MV-4-11 (cell line): ENCODE measurements around the gene COQ2.

Experiments
- DNase-seq: peaks from one replicate; lab custom pipeline; 2025; lab: John Stamatoyannopoulos, UW

Gene COQ2

DNA sequence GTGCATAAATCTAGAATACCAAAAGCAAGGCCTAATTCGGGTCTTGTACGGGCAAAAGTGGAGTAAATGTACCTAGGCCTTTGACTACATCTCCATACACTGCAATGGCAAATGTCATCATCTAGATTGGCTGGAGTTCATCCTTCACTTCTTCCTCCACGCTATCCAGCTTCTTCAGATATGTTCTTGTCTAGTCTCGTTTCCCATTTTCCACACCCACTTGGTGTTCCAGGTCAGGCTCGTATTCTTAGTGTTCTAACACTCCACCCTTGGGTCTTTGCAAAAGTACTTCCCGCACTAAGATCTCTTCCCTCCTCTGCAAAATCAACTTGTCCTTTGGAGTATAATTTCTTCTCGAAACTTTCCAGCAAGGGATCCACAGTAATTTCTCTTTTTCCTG lies 1.4 kb downstream of the COQ2 start:
- DNase-seq, result peak; percentile 52

DNA sequence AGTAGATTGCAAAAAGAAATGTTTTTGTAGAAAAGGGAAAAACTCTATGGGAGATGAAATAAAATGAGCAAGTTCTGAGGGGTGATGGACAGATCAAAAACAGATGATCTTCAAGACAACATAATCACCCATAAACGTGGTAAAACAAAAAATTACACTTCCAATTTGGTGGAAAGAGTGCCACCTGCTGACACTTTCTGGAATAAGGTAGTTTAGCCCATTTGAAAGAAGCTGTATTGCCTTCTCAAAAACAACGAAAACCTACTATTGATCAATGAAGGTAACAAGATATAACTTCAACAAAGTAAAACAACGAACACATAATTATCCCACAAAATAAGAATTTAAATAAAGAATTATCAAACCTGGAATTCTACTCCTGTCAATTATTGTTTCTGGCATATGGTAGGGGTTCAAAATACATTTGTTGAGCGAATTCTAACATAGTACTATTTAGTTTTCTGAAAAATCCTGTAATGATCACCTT lies 2.5 kb downstream of the COQ2 start:
- peak; percentile 69 for DNase-seq

DNA sequence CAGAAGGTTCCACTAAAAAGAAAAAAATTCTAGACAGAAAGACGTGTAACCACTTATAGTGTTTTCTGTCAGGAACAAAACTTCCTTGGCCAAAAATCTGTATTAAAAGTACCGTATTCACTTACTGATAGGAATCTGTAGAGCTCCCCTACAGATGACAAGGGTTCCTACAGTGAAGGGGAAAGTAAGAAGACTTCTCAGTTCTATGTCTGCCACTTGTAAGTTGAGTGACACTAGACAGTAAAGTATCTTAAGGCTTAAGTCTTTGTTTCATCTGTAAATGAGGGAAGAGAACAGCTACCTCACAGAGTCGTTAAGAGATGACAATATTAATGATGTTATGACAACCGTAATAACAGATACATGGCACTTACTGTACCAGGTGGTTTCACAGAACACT lies 3.3 kb downstream of the COQ2 start:
- peak; percentile 48 for DNase-seq

DNA sequence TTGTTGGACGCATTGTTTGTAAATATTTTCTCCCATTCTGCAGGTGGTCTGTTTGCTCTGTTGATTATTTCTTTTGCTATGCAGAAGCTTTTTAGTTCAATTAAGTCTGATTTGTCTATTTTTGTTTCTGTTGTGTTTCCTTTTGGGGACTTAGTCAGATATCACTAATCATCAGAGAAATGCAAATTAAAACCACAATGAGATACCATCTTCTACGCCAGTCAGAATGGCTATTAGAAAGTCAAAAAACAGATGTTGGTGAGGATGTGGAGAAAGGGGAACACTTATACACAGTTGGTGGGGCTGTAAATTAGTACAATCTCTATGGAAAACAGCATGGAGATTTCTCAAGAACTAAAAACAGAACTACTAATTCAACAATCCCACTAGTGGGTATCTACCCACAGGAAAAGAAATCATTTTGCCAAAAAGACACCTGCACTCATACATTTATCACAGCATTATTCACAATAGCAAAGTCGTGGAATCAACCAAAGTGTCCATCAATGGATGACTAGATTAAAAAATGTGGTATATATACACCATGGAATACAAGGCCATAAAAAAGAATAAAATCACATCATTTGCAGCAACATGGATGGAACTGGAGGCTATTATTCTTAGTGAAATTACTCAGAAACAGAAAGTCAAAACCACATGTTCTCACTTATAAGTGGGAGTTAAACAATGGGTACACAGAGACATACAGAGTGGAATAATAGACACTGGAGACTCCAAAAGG lies 8.1 kb downstream of the COQ2 start:
- peak; percentile 38 for DNase-seq

DNA sequence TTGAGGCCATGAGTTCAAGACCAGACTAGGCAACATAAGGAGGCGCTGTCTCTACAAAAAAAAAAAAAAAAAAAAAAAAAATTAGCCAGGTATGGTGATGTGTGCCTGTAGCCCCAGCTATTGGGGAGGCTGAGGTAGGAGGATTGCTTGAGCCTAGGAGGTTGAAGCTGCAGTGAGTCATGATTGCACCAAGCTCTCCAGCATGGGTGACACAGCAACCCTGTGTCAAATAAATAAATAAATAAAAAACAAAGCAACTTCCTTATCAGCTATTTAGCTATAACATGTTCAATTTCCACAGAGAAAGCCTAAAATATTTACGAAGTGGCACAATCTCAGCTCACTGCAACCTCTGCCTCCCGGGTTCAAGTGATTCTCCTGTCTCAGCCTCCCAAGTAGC lies 10.7 kb downstream of the COQ2 start:
- peak; percentile 26 for DNase-seq

DNA sequence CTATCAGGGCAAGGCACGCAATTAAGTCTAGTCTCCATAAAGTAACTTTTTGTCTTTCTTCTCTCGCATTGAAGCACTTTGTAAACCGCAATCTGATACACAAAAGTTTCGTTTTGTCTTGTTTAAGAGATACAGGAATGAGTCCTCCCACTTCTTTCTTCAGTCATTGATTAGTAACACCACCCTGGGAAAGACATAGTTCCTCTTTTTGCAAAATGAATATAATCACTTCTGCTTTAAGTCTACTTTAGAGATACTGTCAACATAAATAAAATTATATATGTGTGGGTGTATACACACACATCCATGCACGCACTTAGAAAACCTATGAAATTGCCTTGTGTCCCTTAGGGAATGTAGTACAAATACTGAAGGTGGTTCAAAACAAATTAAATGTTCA lies 11.7 kb downstream of the COQ2 start:
- DNase-seq, result peak; percentile 97

DNA sequence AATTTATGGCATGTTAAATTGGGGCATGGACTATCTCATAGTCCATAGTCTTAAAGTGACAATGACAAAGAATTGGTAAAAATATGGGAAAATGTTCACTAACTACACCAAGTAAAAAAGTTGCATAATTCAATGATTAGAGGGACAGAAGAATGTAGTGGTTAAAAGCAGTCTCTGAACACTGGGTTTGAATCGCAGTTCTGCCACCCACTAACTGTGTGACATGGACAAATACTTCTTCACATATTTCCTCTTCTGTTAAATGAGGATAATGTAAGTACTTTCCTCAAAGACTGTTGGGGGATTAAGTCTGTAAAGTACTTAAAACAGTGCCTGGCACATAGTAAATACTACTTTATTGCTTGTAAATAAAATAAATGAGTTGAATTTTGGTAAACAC lies 15.3 kb downstream of the COQ2 start:
- DNase-seq, result peak; percentile 77

DNA sequence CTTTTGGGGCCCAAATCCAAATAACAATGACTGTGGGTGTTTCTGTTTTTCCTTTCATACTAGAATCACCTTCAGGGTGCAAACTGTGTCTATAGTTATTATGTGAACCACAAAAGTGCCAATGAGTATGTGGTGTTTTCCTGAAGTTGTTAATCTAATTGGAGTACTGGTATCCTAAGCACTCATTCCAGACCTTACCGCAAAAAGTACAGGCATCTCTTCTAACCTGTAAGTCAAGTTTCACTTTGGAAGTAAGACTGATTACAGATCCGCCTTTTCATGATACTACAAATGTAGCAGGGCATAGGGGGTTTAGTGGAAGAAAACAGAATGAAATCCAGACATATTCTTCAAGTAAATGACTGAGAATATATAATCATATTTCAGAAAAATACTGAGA lies 16.1 kb downstream of the COQ2 start:
- no peak for DNase-seq

DNA sequence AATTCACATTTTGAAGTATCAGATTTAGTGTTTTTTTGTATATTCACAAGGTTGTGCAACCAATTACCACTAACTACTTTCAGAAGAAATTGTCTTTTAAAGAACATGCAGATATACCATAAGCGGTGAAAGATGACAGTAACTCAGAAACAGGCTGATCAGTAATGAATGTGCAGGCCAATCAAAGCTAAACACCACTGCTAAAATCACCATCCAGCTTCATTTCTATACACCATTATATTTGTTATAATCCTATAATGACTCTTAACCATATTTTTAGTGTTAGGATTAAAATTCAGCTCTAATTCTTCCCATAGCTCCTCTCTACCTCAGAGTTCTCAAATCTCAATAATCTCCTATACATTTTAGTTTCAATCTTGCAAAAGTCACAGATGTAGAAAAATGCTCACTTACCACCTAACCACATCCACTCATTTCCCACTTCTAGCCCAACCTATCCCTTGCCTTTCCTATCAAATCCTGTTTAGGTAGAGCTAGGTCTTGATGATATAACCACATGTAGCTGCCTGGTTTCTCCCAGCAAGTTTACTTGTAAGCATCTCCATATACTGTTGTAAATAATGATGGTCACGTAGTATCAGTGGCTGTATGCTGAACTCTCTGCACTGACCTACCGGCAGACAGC lies 16.6 kb downstream of the COQ2 start:
- peak; percentile 58 for DNase-seq

DNA sequence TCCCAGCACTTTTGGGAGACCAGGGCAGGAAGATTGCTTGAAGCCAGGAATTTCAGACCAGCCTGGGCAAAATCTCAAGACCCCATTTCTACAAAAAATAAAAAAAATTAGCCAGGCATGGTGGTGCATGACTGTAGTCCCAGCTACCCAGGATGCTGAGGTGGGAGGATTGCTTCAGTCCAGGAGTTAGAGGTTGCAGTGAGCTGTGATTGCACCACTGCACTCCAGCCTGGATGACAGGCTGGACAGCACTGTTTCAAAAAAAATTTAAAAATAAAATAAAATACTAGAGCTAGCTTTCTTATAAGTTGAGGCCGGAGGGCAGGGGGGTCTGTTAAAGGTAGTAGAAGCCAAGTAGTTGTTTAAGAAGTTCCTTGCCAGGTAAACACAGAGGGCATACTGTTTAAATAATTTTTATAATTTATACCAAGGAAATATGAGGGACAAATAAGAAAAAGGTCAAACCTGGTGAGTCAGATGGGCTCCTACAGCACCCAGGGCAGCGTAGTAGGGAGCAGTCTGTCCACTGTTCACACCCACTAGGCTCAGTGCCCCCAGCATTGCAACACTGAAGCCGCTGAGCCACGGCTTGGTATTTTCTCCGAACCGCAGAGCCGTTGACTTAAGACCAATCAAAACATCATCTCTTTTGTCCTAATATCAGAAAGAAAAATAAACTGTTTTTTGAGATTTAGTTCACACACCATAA lies 17.3 kb downstream of the COQ2 start:
- peak; percentile 89 for DNase-seq

DNA sequence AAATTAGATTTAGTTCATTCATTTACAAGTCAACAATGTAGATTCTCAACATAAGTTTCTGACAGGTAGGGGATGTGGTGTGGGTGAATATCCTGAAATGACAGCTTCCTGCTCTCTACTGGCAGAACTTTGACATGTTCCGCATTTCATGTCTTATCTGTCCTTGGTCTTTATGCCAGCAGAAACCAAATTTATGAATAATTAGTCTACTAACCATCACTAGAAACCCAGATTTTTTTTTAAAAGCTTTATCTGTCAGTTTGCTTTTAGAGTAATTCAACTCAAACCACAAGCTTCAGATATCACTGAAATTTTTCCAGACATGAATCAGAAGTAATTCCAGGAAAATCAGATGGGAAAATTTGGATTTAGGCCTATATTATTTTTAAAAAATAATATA lies 17.9 kb downstream of the COQ2 start:
- peak; percentile 33 for DNase-seq

DNA sequence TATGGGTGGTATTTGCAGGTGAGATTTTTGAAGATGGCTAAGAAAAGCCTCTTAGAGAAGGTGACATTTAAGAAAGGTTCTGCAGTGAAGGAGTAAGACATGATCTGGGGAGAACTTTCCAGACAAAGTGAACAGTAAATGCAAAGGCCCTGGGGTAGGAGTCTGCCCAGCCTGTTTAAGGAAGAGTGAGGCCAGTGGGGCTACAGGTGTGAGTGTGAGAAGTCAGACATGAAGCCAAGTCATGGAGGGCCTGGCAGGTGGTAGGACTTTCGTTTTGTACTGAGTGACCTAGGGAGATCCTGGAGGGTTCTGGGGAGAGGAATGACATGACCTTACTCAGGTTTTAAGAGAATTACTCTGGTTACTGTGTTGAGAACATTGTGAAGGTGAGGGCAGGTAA lies 21.5 kb downstream of the COQ2 start:
- DNase-seq, result no peak

DNA sequence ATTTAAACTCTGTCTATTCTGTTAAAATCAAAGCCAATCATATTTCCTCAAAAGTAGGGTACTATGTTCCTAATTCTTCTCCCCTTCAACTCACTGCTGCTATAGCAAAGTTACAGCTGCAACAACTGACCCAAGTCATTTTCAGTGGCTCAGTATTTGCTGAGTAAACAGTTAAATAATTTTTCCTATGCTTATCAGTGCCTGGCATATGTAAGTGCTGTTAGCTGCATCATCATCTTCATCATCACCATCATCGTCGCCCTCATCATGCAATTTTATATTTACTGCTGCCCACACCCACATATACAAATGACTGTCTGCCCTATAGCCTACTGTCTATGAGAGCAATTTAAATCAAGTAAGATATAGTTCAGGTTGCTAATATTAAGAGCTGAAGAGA lies 21.9 kb downstream of the COQ2 start:
- DNase-seq, result no peak

DNA sequence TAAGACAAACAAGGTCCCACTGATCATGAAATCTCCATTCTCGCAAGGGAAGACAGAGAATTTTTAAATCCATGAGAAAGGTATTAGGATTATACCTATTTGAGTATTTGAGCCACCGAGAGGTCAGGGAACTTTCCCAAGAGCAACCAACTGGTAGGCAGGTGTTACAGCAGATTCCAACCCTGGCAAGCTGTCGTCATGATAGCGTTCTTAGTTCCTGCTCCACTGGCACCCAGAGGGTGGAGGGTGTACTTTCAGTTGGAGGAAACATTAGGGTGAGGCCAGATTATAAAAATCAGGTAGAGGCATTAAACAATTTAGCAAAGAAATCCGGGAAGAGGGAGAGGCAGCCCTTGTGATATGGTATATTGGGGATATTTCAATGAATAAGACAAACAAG lies 23.3 kb downstream of the COQ2 start:
- DNase-seq, result no peak

DNA sequence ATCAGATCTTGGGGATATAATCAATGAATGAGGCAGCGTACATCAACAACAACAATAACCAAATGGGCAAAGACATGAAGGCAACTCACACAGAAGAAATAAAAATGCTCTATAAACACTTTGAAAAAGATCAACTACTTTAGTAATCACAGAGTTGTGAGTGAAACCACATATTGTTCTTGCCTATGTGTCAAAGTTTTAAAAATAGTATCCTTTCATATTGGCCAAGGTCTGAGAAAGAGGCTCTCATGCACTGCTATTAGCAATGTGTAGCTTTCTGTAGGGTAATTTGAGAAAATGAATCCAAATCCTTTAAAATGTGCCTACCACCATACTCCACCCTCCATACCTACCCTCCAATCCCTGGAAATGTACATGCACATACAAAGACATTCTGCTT lies 25.0 kb downstream of the COQ2 start:
- DNase-seq, result no peak

DNA sequence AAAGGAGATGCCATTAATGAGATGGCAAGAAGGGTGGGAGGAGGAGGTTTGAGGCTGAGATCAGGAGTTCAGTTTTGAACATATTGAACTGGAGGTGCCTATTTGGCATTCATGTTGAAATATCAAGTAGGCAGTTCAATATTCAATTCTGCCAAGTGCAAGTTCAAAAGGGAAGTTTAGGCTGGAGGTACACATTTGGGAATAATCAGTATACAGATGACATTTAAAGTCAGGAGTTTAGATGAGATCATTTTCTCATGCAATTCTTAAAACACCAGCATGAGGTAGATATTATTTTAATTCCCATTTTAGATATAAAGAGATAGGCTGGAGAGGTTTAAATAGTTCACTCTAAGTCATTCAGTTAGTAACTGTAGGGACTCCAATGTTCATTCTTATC lies 26.1 kb downstream of the COQ2 start:
- no peak for DNase-seq

DNA sequence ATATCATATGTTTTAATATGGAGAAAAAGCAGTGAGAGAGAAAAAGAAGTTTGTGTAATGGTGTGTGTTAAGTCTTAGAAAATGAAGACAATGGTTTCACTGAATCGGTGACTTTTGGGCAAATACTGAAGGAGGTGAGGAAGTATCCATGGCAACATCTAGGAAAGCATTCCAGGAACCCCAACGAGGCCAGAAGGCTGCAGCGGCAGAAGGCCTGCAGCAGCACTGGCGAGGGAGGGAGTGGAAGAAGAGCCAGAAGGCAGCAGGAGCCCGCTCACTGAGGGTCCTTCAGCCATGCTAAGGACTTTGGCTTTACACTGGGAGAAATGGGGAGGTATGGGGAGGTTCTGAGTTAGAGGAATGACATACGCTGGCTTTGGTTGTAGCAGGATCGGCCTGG lies 26.8 kb downstream of the COQ2 start:
- no peak for DNase-seq

DNA sequence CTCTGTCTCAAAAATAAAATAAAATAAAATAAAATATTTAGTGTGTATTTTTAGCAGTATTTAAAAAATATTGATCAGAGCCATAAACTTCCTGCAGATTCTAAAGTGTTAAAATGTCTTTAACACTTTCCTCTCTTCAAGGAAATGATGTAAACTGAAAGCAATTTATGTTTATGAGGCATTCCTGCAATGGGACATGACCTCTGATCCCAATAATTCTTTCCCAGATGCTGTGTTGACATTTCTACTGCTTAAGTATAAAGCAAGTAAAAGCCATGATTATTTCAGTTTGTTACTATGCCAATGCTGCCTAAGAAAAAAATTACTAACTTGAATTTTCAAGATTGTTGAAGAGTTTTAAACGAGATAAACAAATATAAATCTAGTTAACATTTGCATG lies 29.0 kb downstream of the COQ2 start:
- DNase-seq, result no peak

DNA sequence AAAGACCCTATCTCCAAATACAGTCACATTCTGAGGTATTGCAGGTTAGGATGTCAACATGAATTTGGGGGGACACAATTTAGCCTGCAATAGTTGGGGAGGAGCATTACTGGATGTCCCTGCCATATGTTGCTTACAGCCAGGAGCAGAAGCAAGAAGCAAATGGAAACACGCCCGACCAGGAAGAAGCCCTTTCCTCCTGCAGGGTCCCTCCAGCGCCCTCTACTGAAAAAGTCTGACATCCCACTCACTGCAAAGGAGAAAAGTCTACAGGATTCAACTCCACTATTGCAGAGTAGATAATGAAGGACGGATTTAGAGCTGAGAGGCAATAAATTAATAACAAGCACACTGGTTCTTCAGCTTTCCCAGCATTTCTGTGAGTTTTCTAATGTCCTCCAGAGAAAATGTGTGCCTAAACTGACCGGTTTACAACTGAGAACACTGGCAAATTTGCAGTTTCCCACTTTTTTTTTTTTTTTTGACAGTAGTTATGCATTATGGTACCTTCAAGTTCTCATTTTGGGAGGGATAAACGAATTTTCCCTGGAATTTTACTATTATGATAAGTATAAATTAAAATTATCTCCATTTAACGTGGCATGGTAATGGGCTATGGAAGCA lies 31.7 kb downstream of the COQ2 start:
- peak; percentile 86 for DNase-seq

DNA sequence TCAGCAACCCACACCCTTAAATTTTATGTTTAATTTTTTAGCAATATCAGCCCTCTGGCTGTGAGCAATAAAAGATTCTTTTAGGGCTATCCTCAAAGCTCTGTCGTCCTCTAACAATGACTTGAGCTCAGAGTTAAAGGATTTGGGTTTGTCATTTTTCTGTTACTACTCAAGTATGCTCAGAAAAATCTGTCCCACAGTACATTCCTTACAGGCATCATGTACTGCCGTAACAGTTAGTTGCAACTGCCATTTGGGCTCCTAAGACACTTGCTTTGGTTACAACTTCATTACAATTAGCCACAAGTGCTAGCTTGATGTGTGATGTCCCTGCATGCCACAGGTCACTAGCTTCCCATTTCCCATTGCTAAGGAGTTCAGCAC lies 33.2 kb downstream of the COQ2 start:
- DNase-seq, result no peak

DNA sequence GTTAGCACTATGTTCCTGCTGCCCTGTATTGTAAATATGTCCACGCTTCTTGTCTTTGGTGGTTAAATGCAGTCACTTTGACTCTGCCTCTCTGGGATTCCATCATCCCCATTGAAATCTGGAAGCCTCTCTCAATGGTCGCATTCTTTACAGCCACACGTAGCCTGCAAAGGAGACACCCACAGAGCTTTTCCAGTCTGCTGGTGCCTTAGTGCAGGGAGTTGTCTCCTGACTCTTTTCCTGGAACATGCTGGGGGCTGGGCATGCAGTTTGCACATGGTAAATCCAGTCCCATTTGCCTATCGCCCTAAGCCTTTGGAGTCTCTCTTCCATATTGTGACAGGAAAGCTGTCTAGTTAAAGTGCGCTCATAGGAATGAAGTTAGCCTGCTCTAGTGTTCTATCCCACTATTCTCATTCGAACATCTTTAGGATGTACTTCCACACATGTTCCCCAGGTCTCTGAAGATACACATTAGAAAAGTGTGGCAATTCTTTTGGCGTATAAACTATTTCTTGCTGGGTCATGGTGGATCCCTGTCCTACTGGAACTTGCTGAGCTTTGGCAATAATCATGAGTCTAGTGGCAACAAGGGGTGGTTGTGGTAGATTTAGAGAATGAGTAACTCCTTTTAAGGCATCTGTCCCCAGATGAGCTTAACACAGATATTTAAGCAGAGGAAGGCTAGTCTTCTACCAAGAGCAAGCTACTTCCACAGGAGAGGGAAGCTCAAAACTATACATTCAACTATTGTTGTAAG lies 33.7 kb downstream of the COQ2 start:
- DNase-seq, result peak; percentile 74

DNA sequence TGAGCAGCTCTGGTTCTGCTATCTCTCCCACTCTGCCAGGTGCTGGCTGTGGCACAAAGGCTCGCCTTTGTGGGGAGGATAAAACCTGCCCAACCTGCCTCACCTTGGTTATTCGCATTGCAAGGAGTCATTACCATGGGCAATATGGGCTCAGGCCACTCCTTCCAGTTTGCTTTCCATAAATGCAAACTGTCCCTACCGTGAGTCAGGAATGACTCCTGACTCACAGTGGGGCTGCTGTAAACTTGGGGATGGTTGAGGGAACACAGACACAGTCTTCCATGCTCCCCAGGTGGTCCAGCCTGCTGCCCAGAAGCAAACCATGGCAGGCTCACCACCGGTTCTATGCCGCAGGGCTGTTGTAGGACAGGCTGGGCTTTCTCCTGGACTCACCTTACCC lies 36.1 kb downstream of the COQ2 start:
- no peak for DNase-seq
